Measurements from ENCODE around the gene SORT1.

SORT1 gene

DNA sequence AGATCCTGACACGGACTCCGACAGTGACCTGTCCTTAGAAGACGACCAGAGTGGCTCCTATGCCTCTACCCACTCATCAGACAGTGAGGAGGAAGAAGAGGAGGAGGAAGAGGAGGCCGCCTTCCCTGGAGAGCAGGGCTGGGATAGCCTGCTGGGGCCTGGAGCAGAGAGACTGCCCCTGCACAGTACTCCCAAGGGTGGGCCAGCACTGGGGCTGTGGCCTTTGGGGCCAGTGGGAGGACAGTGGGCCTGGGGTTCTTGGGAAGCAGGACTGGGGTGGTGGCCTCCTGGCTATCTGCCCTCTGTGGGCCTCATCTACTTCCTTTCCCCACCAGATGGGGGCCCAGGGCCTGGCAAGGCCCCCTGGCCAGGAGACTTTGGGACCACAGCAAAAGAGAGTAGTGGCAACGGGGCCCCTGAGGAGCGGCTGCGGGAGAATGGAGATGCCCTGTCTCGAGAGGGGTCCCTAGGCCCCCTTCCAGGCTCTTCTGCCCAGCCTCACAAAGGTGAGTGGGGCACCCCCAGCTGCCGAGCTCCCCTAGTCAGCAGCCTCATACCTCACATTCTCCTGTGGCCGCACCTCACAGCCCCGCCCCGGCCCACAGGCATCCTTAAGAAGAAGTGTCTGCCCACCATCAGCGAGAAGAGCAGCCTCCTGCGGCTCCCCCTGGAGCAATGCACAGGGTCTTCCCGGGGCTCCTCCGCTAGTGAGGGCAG, 124.7 kb downstream of the SORT1 start:
- DNase-seq (ENCODE audit: low spot score), result no peak

DNA sequence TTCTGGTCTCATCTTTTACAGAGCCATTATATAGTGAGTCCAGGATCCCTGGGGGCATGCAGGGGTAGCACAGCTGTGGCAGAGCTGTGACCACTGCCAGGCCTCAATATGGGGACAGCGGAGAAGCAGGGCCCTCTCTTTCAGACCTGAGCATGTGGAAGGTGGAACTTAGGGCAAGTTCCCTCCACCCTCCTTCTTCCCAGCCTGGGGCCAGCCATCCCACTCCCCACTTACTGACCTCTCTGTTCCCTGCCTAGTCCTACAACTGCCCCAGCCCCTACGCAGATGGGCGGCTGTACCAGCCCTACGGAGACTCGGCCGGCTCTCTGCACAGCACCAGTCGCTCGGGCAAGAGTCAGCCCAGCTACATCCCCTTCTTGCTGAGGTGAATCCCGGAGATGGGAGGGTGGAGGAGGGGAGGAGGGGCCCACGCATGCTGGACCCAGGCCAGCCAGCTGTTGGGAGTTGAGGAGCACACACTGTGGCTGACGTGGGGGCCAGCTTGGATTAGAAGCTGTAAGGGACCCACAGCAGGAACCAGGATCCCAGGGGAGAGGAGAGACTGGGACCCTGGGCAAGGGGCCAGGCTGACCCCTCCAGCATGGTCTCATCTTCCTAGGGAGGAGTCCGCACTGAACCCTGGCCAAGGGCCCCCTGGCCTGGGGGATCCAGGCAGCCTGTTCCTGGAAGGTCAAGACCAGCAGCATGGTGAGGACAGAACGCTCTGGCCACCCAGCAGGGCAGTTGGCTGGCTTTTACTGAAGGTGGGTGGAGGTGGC, 125.5 kb downstream of the SORT1 start:
- no peak for DNase-seq (ENCODE audit: low spot score)

DNA sequence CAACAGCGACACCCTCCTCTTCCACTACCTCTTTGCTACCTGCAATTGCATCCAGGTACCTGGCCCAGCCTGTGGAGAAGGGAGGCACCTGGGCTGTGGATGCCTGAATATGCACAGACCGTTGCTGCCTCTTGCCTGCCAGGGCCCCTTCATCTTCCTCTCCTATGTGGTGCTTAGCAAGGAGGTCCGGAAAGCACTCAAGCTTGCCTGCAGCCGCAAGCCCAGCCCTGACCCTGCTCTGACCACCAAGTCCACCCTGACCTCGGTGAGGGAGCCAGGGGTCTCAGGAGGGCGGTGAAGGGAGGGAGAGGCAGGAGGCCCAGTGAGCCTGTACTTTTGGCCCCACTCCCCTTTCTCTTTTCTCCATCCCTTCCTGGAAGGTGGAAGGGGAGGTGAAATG, 126.3 kb downstream of the SORT1 start:
- no peak for DNase-seq (ENCODE audit: low spot score)

DNA sequence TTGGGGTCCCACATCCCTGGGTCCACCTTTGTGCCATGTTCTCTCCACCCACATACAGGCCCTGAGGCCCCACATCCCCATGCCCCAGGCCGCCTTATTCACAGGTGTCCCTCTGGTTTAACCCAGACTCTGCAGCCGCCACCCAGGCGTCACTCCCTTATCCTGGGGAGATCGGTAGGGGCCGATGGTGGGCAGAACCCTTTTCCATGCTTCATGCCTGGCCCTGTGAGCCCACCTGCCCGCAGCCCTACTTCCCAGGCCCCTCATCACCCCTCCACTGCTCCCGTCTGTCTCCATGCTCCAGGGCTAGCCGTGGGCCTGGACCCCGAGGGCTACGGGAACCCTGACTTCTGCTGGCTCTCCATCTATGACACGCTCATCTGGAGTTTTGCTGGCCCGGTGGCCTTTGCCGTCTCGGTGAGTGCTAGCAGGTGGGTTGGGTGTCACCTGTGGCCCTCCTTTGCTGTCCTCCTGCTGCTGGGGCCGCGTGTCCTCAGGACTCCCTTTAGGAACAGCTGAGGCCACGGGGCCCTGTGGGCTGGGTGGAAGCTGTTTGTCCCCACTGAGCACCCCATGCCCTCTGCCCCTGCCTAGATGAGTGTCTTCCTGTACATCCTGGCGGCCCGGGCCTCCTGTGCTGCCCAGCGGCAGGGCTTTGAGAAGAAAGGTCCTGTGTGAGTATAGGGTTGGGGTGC, 126.9 kb downstream of the SORT1 start:
- DNase-seq (ENCODE audit: low spot score), result no peak

- DNase-seq (ENCODE audit: low spot score), result no peak
Measured at GRCh38 chr1:109269981-109270622, 127.6 kb downstream of the SORT1 start.

GRCh38 chr1:109269212-109269980, 128.3 kb downstream of the SORT1 start:
- DNase-seq (ENCODE audit: low spot score), result no peak

DNA sequence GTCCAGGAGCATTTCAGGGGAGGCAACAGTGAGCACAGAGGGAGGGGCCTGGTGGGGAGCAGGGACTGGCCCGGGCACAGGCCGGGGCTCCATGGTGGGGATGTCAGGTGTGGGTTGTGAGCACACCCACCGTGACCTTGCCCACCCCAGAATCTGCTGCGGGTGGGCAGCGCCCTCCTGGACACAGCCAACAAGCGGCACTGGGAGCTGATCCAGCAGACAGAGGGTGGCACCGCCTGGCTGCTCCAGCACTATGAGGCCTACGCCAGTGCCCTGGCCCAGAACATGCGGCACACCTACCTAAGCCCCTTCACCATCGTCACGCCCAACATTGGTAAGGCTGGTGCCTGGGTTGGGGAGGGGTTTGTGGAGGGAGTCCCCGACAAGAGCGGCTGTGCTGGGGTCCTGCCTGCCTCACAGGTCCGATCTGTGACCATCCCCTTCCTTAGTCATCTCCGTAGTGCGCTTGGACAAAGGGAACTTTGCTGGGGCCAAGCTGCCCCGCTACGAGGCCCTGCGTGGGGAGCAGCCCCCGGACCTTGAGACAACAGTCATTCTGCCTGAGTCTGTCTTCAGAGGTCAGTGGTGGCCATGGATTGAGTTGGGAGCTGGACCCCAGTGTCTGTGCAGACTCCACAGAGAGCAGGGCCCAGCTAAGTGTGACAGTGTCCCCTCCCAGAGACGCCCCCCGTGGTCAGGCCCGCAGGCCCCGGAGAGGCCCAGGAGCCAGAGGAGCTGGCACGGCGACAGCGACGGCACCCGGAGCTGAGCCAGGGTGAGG, 129.1 kb downstream of the SORT1 start:
- no peak for DNase-seq (ENCODE audit: low spot score)

- no peak for DNase-seq (ENCODE audit: low spot score)
Measured at GRCh38 chr1:109267743-109268300, 129.9 kb downstream of the SORT1 start.

DNA sequence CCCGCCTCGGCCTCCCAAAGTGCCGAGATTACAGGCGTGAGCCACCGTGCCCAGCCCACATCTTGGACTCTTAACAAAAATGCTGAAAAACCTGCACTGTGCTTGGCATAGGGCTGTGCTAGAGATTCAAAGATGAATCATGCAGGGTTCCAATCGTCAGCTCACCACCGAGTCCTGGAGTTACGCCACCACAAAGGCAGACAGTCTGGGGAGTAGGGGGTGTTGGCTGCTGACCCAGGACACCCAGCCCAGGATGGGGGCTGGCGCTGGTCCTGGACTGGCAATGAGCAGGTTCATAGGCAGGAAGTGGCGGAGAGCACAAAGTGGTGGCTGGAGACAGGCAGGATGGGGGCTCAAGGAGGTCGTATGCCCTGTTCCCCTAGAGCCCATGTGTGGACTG, 130.8 kb downstream of the SORT1 start:
- DNase-seq (ENCODE audit: low spot score), result no peak

- DNase-seq (ENCODE audit: low spot score), result no peak
Measured at GRCh38 chr1:109265741-109266330, 131.9 kb downstream of the SORT1 start.

- no peak for DNase-seq (ENCODE audit: low spot score)
Measured at GRCh38 chr1:109265016-109265415, 132.7 kb downstream of the SORT1 start.

- DNase-seq (ENCODE audit: low spot score), result no peak
Measured at GRCh38 chr1:109264379-109264755, 133.4 kb downstream of the SORT1 start.

GRCh38 chr1:109263597-109264378, 133.9 kb downstream of the SORT1 start:
- DNase-seq (ENCODE audit: low spot score), result peak; percentile 88

- DNase-seq (ENCODE audit: low spot score), result no peak
Measured at GRCh38 chr1:109263234-109263596, 134.5 kb downstream of the SORT1 start.

DNA sequence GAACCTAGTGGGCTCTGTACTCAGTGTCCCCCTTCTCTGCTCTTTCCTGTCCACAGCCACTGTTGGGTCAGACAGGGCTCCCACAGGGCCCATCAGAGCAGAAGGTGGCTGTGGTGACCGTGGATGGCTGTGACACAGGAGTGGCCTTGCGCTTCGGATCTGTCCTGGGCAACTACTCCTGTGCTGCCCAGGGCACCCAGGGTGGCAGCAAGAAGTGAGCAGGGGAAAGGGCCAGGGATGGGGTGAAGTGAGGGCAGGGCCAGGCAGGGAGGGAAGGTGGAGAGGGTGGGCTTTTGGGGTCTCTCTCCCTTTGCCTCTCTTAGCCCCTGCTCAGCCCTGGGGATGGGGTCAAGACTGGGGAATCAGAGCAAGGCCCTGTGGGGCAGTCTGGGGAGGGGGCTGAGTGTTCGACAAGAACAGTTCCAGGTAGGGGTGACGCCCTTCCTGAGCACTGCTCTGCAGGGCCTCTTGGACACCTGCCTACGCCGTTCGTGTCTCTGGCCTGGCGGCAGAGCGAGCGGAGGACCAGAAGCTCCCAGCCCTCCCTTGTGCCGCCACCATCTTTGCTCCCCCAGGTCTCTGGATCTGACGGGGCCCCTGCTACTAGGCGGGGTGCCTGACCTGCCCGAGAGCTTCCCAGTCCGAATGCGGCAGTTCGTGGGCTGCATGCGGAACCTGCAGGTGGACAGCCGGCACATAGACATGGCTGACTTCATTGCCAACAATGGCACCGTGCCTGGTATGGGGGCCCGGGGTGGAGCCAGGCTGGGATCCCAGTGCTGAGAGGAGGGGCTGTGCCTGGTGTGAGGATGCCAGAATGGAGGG, 135.3 kb downstream of the SORT1 start:
- DNase-seq (ENCODE audit: low spot score), result no peak

DNA sequence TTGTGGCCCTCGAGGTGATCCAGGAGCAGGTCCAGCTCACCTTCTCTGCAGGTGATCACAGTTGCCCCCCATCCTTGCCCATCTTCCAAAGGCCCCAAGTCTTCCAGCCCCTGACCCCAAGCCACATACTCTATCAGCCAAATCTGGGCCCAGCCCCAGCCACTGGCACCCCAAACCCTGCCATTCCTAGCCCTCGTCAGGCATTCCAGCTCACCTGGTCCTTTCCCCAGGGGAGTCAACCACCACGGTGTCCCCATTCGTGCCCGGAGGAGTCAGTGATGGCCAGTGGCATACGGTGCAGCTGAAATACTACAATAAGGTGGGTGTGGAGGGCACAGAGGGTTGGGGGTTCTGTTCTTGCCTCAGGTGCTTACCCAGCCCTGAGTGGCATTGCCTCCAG, 136.1 kb downstream of the SORT1 start:
- DNase-seq (ENCODE audit: low spot score), result no peak

DNA sequence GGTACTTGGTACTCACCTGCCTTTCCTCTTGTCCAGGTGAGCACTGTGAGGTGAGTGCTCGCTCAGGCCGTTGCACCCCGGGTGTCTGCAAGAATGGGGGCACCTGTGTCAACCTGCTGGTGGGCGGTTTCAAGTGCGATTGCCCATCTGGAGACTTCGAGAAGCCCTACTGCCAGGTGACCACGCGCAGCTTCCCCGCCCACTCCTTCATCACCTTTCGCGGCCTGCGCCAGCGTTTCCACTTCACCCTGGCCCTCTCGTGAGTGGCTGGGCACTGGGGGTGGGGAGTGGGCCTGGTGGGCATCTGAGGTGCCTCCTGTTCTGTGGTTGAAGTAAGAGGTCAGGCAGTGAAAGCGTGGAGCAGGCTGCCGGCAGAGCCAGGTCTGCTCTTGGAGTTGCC, 136.7 kb downstream of the SORT1 start:
- no peak for DNase-seq (ENCODE audit: low spot score)

DNA sequence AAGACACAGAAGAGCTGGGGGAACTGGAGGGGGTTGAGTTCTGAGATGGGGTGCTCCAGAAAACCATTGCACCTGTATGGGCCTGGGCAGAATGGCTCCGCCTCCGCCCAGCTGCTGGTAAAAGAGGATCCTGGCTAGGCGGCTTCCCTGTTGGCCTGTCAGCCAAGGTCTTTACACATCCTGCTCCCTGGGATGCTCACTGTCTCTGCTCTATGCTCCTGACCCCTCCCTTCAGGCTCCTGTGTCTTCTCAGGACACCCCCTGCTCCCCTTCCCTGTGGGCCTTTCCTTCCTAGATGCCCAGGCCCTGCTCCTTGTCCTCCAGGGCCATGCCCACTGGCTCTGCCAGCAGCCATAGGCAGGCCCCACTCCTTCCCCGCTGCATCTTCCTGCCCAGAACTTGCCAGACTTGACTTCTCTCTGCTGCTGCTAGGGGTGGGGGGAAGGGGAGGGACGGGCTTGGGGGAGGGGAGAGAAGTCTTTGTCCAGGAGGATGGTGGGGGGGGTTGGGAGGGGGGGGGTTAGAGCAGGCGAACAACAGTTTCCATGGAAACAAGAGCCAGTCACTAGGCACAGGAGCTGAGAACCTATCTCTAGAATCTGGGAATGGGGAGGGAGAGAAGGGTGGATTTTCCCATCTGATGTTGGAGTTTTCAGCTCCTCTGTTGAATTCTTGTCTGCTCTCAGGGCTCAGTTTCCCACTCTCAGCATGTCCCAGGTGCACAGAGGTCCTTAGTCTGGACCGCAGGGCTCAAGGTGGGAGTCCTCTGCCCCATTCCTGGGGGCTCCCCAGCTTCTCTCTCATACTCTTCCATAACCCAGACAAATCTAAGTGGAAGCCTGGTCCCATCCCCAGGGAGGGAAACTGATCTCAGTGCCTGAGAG, 137.8 kb downstream of the SORT1 start:
- DNase-seq (ENCODE audit: low spot score), result no peak
